CD4-positive, alpha-beta T cell treated with Interleukin-2 at 100 ng/mL for 4 hours (primary cell): Measurements from ENCODE around the gene KRT25.

Experiments
- DNase-seq: peaks from one replicate; pipeline ENCODE4 v3.0.0-alpha.2; 2020; ENCODE audit warnings: low spot score

KRT25 gene, protein sequence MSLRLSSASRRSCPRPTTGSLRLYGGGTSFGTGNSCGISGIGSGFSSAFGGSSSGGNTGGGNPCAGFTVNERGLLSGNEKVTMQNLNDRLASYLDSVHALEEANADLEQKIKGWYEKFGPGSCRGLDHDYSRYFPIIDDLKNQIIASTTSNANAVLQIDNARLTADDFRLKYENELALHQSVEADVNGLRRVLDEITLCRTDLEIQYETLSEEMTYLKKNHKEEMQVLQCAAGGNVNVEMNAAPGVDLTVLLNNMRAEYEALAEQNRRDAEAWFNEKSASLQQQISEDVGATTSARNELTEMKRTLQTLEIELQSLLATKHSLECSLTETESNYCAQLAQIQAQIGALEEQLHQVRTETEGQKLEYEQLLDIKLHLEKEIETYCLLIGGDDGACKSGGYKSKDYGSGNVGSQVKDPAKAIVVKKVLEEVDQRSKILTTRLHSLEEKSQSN

DNA sequence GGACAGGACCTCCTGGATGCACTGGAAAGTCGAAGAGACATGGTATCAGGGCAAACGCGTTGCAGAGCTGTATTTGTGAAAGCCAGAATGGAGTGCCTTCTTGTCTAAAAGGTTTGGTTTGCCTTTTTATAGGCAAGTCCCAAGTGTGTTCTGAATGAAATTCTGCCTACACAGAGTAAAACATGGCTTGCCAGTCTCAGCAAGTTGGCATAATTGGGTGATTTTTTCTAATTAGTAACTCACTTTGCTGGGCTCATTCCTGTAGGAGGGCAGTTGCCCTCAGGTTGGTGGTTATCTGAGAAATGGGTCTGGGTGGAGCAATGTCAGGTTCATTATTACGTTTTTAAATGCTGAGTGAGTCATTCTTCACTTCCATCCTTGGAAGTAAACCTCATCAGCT lies at the start of gene KRT25:
Gene KRT25 (minus strand): TSS at position 101 of the 400 bp plus-strand sequence. CDS start 60 bp downstream, at position 41.
- no peak for DNase-seq

DNA sequence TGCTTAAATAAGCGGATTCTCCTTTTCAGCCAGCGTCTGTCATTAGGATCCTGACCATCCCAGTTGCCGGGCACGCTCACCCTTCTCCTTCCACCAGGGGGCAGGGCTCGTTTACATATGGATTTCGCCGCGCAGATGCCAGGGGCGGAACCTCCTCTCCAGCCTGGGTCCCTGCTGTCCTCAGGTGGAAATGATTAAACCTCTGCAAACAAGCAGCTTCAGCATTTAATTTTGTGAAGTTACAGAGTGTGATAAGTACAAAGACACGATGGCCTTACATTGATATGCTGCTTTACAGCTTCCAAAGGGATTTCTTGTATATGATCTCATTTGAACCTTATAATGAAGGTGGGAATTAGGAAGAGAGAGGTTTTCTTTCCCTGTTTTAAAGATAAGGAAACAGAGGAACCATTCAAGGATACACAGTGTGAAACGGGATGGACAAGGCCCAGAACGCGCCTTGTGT lies 48.5 kb upstream of the KRT25 start:
- peak; percentile 75 for DNase-seq

DNA sequence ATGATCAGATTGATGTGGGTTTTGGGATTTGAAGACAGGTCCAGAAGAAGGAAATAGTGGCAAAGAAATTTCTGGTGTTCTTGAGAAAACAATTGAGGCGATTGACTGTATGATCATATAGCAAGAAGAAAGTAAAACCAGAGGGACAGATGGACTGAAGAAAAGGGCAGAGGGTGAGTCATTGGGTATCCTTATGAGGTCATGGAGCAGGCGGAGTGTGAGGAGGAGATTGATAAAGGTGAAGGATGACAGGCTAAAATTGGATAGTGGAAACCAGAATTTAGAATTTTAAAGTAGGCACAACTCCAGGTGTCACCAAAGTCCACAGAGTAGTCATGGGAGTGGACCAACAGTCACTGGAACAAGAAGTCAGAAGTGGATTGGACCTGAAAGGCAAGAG lies 46.0 kb upstream of the KRT25 start:
- no peak for DNase-seq

DNA sequence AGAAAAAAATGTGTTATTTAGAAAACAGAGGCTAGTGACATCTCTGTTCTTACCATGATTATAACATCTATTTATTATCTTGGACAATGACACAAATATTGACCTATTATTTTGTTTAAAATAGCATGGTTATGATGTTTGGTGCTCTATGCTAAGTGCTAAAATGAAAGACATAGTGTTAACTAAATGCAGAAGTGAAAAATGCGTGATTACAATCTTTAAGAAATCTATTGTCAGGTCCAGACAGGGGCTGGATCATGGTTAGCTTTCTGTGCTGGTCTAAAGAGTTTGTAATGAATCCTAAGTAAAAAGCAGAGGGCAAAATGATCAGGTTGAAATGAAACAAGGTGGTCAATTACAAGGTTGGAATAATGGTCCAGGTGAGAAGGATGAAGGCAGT lies 45.2 kb upstream of the KRT25 start:
- DNase-seq, result no peak

DNA sequence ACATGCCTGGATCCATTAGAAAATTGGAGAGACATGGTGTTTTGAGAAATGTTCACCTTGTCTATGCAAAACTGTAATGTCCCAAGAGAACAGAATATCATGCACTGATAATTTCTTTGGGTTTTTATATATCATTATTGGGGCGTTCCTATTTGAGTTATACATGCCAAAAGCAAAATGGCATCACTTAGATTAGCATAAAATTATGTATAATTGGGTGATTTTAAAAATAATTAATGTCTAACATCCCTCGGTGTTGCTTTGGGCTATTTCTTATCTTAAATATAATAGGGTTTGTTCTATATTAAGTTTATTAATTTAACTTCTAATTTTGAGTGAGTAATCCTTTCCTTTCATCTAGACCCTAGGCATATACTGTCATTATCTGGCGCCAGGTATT lies 44.7 kb upstream of the KRT25 start, which contains the start of gene KRT28:
Gene KRT28 (minus strand): TSS at position 101 of the 400 bp plus-strand sequence. CDS start 66 bp downstream, at position 35.
- no peak for DNase-seq

DNA sequence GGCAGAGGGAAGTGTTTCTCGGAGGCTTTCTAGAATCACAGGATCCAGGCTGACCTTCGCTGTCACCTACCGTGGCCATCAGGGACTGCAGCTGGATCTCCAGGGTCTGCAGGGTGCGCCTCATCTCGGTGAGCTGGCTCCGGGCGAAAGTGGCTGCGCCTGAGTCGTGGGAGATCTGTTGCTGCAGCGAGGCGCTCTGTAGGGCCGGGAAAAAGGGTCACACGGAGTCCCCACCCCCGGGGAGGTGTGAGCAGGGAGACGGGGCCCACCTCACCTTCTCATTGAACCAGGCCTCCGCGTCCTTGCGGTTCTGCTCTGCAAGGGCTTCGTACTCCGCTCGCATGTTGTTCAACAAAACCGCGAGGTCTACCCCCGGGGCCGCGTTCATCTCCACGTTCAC lies 41.7 kb upstream of the KRT25 start:
- no peak for DNase-seq

DNA sequence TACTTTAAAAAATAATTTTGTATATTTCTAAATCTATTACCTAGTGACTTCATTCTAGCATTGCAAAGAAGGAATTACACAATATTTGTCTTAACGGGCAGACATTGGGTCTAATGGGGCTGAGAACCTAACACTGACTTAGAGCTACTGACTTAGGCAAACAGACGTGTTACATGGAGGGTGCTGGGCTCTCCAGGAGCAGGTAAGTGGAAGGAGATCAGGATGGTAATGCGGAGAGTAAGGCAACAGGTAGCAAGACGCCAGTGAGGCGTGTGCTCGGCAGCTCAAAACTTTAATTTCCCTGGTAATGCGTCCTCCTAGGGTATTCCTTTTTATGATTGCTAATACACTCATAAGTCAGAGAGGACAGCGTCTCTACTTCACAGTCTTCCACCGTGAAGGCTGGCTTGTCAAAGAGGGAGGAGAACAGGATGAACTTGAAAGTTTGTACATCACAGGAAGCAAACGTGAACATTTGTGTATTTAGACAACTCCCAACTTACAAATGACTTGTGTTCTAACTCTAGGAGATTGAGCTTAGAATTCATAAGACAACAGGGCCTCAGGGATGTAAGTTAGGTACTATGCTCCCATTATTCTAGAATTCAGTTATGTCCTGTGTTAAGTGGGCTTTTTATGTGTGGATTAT lies 40.0 kb upstream of the KRT25 start:
- no peak for DNase-seq

DNA sequence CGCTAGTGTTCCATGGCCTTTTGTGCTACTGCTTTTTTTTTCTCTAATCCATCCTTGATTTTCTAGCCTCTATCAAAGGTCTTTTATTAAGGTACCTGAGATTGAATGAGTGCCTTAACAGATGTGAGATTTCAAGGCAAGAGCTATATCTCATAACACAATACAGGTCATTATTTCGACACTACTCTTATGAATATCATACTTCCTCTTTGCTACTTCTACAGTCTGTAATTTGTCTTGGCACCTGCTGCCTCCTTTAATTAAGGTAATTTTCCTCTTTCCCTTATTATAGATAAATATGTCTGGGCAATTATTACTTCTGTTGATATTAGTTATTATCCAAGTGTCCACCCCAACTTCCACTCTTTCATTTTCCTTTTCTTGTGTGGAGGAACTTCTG lies 39.3 kb upstream of the KRT25 start:
- no peak for DNase-seq

DNA sequence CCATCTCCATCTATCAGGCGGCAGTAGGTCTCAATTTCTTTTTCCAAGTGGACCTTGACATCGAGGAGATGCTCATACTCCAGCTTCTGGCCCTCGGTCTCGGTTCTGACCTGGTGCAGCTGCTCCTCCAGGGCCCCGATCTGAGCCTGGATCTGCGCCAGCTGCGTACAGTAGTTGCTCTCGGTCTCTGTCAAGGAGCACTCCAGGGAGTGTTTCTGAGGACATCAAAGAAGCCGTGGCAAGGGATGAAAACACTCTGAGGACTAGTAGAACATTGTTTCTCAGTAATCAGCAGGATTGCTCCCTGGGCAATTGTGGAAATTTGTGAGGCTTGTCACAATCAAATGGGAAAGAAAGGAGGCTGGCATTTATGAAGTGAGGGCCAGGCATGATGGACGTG lies 38.7 kb upstream of the KRT25 start:
- no peak for DNase-seq

DNA sequence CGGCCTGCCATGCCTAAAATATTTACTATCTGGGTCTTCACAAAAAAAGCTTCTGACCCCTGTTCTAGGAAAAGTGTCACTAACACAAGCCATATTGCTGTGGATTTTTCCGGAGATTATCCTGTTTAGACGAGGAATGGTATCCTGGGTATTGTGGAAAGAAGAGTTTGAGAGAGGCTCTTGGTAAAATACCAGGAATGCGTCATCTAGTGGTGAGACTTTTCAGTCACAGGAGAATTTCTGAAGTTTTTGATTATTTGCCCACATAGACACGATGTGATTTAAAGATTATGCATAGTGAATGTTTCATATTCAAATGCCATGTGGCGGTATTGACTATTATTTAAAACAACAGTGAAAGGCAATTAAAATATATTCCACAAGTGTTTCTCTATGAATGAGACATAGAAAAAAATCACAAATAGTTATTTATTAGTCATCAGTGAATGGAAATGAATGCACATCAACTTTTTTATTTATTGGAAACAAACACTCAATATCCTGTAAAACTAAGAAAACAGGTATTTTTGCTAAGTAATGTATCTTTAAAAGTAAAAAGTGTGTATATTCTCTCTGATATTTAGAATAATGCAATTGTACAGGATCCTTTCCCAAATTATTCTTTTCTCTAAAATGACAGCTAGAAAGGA lies 36.8 kb upstream of the KRT25 start:
- no peak for DNase-seq

DNA sequence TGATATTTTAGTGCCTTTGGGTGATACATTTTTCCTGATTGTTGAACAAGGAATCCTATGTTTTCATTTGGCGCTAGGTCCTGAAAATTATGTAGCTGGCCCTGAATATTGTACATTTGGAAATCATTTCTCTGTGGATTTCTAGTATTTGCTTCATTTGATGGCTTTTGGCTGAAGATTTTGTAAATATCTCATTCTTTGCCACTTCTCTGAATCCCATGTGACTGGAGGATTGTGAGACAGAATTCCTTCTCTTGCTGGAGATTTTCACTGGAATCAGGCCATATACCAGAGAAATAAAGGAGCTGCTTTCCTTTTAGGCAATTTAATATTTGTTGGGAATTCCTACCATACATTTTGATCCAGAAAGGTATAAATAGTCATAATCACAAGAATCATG lies 36.0 kb upstream of the KRT25 start:
- DNase-seq, result no peak

DNA sequence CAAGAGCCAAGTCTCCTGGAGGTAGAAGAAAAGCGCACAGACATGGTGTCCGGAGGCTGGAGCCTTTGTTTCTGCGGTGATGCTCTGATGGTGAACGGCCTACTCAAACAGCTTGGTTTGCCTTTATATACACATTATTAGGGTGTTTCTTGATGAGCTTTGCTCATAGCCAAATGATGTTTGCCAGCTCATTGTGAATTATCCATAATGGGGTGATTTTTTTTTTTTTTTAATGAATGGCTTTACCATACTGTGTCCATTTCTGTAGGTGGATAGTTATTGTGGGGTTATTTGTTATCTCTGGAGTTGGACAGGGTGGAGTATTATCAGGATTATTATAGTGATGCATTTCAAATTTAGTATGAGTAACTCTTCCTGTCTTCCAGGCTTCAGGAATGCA lies 27.3 kb upstream of the KRT25 start, which contains the start of gene KRT27:
Gene KRT27 (minus strand): TSS at position 101 of the 400 bp plus-strand sequence. CDS start 57 bp downstream, at position 44.
- no peak for DNase-seq

DNA sequence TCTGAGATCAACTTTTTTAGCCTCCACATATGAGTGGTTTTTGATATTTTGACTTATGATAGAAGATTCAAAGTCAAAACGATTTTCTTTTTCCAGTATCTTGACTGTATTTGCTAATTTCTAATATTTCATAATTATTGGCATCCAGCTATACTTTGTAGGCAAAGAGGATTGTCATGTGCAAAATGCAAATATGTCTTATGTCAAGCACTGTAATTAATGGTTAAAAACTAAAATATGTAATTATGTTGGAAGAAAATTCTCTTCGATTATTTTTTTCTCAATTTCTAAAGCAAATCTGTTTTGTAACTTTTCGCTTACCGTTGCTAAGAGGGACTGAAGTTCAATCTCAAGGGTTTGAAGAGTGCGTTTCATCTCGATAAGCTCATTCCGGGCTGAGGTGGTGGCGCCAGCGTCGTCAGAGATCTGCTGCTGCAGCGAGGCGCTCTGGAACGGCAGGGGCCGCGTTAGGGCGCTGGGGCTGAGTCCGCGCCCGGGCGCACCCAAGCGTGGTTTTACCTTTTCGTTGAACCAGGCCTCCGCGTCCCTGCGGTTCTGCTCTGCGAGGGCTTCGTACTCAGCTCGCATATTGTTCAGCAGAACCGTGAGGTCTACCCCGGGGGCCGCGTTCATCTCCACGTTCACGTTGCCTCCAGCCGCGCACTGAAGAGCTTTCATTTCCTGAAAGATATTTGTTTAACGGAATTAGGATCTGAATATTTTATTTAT lies 24.2 kb upstream of the KRT25 start:
- DNase-seq, result no peak

DNA sequence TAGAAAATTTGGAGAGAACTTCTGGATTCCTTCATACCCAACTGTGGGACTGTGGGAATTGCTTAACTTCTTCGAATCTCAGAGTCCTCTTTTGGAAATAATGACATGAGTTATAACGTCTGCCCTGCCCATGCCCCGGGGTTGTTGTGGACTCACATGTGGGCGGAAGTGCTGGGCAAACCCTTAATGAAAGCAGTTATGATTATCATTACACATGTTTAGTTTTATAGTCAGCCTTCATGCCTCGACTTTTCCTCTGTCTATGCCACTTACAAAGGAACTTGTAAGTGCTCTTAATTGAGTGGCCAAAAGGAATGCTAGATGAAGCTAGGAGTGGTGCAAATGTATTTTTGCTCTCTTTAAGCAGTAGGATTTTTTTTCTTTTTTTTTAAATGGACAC lies 23.3 kb upstream of the KRT25 start:
- DNase-seq, result no peak

DNA sequence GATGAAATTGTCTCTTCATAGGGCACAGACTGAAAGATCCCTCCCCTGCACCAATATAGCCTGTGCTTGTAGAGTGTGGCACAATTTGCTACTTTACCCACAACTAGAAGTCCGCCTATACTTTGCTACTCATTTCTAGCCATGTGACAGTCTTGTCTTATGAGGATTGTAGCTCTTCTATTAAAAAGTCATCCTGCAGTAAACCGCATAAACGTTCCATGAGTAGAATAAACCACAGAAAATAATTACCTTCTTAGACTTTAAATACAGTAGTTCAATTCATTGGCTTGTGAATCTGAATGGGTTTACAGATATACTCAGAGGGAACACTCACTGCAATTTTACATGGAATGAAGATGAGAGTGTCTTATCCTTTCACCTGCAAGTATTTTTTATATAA lies 22.8 kb upstream of the KRT25 start:
- no peak for DNase-seq

DNA sequence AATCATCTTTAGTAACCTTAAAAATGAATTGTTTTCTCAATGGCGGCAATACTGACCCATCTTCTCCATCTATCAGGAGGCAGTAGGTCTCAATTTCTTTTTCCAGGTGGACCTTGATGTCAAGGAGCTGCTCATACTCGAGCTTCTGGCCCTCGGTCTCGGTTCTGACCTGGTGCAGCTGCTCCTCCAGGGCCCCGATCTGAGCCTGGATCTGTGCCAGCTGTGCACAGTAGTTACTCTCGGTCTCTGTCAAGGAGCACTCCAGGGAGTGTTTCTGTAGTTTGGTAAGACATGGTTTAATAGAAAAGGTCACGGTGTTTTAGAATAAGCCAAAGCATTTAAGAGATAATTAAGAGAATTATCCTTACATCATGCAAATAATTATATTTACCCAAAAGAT lies 22.3 kb upstream of the KRT25 start:
- no peak for DNase-seq

DNA sequence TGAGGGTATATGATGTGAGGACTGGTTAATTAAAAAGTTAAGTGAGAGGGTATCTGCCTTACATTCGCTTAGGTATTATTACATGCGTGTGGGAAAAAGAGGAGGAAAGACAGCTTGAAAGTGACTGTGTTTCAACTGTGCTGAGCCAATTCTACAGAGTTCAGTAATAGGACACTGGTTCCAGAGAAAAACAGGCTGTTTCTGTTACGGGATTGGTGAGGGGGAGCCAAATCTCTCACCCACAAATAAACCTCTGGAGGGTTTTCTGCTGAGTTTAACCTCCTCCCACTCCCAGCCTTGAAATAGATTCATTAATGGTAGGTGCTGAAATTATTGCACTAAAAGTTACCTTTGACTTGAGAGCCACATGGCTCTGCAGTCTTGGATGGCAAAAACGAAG lies 20.8 kb upstream of the KRT25 start:
- DNase-seq, result no peak

DNA sequence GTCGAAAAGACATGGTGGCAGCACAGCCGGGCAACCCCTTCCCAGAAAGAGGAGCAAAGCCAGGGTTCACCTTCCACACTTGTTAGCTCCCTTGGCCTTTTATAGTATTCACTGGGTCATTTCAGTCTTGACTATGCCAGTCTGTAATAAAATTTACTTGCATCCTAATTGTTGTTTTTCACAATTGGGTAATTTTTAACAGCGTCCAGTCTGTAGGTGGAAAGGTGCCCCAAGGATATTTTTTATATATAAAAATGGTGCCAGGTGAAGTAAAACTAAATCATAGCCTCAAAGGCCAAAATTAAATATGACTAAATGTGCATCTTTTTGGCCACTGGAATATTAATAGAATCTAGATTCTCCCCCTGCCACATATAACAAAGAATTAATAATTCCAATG lies 17.0 kb upstream of the KRT25 start, which contains the start of gene KRT26:
Gene KRT26 (minus strand): TSS at position 101 of the 400 bp plus-strand sequence. CDS start 88 bp downstream, at position 13.
- DNase-seq, result no peak

DNA sequence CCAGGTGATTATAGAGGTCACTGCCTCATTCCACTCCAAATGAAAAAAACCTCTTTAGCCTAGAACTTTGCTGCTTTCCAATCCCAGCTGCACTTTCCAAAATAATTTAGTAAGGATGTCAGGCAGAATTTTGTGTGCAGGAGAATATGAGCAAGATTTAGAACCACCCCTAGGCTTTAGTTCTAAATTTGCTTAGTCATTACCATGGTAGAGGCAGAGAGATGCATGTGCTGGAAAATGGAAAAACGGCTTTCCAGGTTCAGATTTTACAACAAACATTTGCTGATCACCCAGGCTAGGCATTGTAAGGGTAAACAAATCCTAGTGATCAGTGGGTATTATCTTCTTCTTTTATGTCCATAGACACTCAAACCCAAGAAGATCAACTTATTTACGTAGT lies 10.5 kb upstream of the KRT25 start:
- no peak for DNase-seq

DNA sequence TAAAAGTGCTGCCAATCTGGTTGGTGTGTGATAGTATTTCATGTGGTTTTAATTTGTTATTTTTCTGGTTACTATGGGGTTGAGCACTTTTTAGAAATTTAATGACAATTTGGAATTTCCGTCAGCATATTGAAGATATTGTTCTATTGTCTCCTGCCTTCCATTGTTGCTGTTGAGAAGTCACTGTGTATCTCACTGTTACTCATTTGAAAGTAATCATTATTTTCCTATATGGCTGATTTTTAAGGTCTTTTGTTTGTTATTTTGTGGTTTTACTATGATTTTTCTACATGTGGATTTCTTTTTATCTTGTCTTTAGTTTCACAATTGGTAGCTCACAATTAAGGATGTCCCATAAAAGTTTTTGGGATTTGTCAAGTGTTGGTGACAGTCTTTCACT lies 8.6 kb upstream of the KRT25 start:
- no peak for DNase-seq

DNA sequence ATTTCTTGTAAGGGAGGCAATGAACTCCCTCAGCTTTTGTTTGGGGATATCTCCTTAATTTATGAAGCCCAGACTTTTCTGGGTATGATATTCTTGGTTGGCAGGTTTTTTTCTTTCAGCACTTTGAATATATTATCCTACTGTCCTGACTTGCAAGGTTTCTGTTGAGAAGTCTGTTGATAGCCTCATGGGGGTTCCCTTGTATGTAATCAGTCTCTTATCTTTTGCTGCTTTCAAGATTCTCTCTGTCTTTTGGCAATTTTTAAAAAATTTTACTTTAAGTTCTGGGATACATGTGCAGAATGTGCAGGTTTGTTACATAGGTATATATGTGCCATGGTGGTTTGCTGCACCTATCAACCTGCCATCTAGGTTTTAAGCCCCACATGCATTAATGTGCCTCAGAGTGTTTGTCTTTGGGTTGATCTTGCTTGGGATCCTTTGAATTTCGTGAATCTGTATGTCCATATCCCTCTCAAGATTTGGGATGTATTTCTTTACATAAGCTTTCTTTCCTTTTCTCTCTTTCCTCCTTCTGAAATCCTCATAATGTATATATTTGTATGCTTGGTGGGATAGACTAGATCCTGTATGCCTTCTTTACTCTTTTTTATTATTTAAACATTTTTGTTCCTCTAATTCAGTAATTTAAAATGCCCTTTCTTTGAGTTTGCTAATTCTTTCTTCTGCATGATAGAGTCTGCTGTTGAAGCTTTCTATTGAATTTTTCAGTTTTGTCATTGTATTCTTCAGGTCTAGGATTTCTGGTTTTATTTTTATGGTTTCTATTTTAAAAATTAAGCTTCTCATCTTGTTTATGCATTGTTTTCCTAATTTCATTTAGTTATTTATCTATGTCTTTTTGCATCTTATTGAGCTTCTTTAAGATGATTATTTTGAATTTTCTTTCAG lies 5.2 kb upstream of the KRT25 start:
- no peak for DNase-seq
